GM18517 (cell line): ENCODE measurements around the gene PROM1.

Source experiments
- ATAC-seq: cut with Tn5 transposase; IDR thresholded peaks from one replicate; pipeline ENCODE4 v1.9.1; 2021; ENCODE audit warnings: mild to moderate bottlenecking, moderate library complexity; ENCODE audit not compliant: unreplicated experiment

PROM1 gene

GRCh38 chr4:16083241-16084191, at the start of gene PROM1:
PROM1 (minus strand) TSS chr4:16084023; CDS start chr4:16075906, 8,117 bp downstream.
- ATAC-seq: no peak

GRCh38 chr4:16133406-16133805, 49.6 kb upstream of the PROM1 start:
- ATAC-seq: no peak

GRCh38 chr4:16131293-16131692, 47.5 kb upstream of the PROM1 start:
- no peak for ATAC-seq

GRCh38 chr4:16129336-16129735, 45.5 kb upstream of the PROM1 start:
- ATAC-seq: no peak

GRCh38 chr4:16126714-16127113, 42.9 kb upstream of the PROM1 start:
- ATAC-seq: no peak

- no peak for ATAC-seq
These were observed 42.0 kb upstream of the PROM1 start for GRCh38 chr4:16125571-16126445.

GRCh38 chr4:16124232-16124631, 40.4 kb upstream of the PROM1 start:
- no peak for ATAC-seq

- ATAC-seq: no peak
These were observed 39.7 kb upstream of the PROM1 start for GRCh38 chr4:16123356-16124084.

- no peak for ATAC-seq
These were observed 39.0 kb upstream of the PROM1 start for GRCh38 chr4:16122784-16123183.

- no peak for ATAC-seq
These were observed 38.5 kb upstream of the PROM1 start for GRCh38 chr4:16122308-16122711.

- ATAC-seq: no peak
These were observed 36.9 kb upstream of the PROM1 start for GRCh38 chr4:16120720-16121119.

- no peak for ATAC-seq
These were observed 36.2 kb upstream of the PROM1 start for GRCh38 chr4:16119981-16120380.

- no peak for ATAC-seq
These were observed 34.3 kb upstream of the PROM1 start for GRCh38 chr4:16118090-16118489.

GRCh38 chr4:16117164-16117563, 33.3 kb upstream of the PROM1 start:
- ATAC-seq: no peak

GRCh38 chr4:16116493-16116990, 32.7 kb upstream of the PROM1 start:
- ATAC-seq: no peak

GRCh38 chr4:16116019-16116418, 32.2 kb upstream of the PROM1 start:
- no peak for ATAC-seq

GRCh38 chr4:16114546-16114945, 30.7 kb upstream of the PROM1 start:
- no peak for ATAC-seq

GRCh38 chr4:16113741-16114140, 29.9 kb upstream of the PROM1 start:
- ATAC-seq: no peak

GRCh38 chr4:16111533-16111932, 27.7 kb upstream of the PROM1 start:
- no peak for ATAC-seq

- no peak for ATAC-seq
These were observed 27.0 kb upstream of the PROM1 start for GRCh38 chr4:16110661-16111290.
